ENCODE results near the gene ZNF497.
"Not testable (repeated sequence)": the region's sequence is repeated elsewhere in the genome, so short reads cannot be mapped to it uniquely, and the experiment has no call there.

ZNF497 gene

GRCh38 chr19:58362272-58362994 lies at the start of gene ZNF497:
TSS of gene ZNF497 (minus strand) at chr19:58362751. CDS start at chr19:58357635, 5,116 bp downstream.
- DNase-seq, result peak; percentile 89

GRCh38 chr19:58409010-58409790 lies 46.6 kb upstream of the ZNF497 start:
- no peak for DNase-seq

- DNase-seq, result peak; percentile 92
Measured at GRCh38 chr19:58408152-58409009, 45.8 kb upstream of the ZNF497 start, which contains the start of gene ZNF584. TSS of gene ZNF584 (plus strand) at chr19:58408649. CDS start at chr19:58409148, 499 bp downstream.

- DNase-seq, result peak; percentile 19
Measured at GRCh38 chr19:58407658-58408151, 45.2 kb upstream of the ZNF497 start.

GRCh38 chr19:58406818-58407657 lies 44.5 kb upstream of the ZNF497 start:
- no peak for DNase-seq

GRCh38 chr19:58403920-58404478 lies 41.4 kb upstream of the ZNF497 start:
- DNase-seq, result not testable (repeated sequence)

- DNase-seq, result no peak
Measured at GRCh38 chr19:58401840-58402421, 39.4 kb upstream of the ZNF497 start.

GRCh38 chr19:58400916-58401839 lies 38.6 kb upstream of the ZNF497 start:
- peak; percentile 96 for DNase-seq

- no peak for DNase-seq
Measured at GRCh38 chr19:58400316-58400915, 37.9 kb upstream of the ZNF497 start.

- DNase-seq, result no peak
Measured at GRCh38 chr19:58399903-58400302, 37.4 kb upstream of the ZNF497 start.

- no peak for DNase-seq
Measured at GRCh38 chr19:58398545-58398944, 36.0 kb upstream of the ZNF497 start.

- DNase-seq, result no peak
Measured at GRCh38 chr19:58398087-58398486, 35.5 kb upstream of the ZNF497 start.

- no peak for DNase-seq
Measured at GRCh38 chr19:58397533-58398037, 35.0 kb upstream of the ZNF497 start.

GRCh38 chr19:58396691-58397532 lies 34.4 kb upstream of the ZNF497 start:
- no peak for DNase-seq

- peak; percentile 9 for DNase-seq
Measured at GRCh38 chr19:58395979-58396627, 33.6 kb upstream of the ZNF497 start.

GRCh38 chr19:58395220-58395978 lies 32.8 kb upstream of the ZNF497 start, which contains the start of gene RNF225:
TSS of gene RNF225 (plus strand) at chr19:58395656. CDS start at chr19:58396090, 434 bp downstream.
- no peak for DNase-seq

- no peak for DNase-seq
Measured at GRCh38 chr19:58394821-58395219, 32.3 kb upstream of the ZNF497 start.

Data from NCI-H526 treated with DMSO at 0.1 percent for 48 hours (cell line).